H4 (cell line): ENCODE results near the gene MRAP. TPM values are rescaled to one million over a fixed set of nuclear protein-coding genes. Genes with fewer than 3 reads are reported as not detected.
"Not testable (repeated sequence)": the region's sequence is repeated elsewhere in the genome, so short reads cannot be mapped to it uniquely, and the experiment has no call there.

Experiments used
- DNase-seq: peaks from one replicate; pipeline ENCODE4 v3.0.0-alpha.2; 2015; ENCODE audit warnings: low spot score
- total RNA-seq: library from RNA; depleted of rRNA; stranded (reverse); fragments of >200 nt; shearing (Covaris generic); gene quantifications from 2 replicates; pipeline ENCODE4 v1.2.3, GENCODE V29; 2014

Gene MRAP
- total RNA-seq, 1 experiment from 2014 or later = not detected

GRCh38 chr21:32299695-32300094 lies 1.0 kb downstream of the MRAP start:
- DNase-seq = no peak

- no peak for DNase-seq
These were observed 1.5 kb downstream of the MRAP start for GRCh38 chr21:32300117-32300681.

- no peak for DNase-seq
These were observed 2.9 kb downstream of the MRAP start for GRCh38 chr21:32301596-32301995.

DNA sequence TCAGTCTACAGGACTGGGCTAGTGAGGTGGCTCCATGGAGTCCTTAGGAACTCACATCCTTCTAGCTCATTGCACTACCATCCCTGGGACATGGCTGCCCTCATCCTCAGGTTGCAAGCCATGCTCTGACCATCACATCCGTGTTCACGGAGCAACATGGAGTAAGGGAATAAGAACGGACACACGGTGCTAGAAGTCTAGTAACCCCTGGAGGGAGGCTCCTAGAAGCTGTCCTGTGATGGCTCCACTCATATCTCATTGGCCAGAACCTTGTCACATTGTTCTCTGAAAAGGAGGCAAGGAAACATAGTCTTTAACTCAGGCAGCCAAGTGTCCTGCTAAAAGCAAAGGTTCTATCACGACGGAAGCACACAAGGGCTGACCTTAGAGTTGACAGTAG lies 3.9 kb downstream of the MRAP start:
- DNase-seq = no peak

- no peak for DNase-seq
These were observed 4.7 kb downstream of the MRAP start for GRCh38 chr21:32303385-32303784.

DNA sequence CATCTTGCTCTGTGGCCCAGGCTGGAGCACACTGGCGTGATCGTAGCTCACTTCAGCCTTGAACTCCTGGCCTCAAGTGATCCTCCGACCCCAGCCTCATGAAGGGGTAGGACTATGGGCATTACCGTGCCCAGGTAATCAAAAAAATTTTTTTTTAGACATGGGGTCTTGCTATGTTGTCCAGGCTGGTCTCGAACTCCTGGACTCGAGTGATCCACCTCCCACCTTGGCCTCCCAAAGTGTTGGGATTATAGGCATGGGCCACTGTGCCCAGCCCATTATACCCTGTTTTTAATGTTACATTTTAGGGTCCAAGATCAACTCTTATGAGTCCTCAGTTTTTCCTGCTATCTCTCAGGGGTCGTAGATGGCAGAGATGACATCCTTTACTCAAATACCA lies 6.3 kb downstream of the MRAP start:
- no peak for DNase-seq

- DNase-seq = no peak
These were observed 7.5 kb downstream of the MRAP start for GRCh38 chr21:32306021-32306780.

- no peak for DNase-seq
These were observed 9.1 kb downstream of the MRAP start for GRCh38 chr21:32307706-32308105.

GRCh38 chr21:32308696-32309095 lies 10.0 kb downstream of the MRAP start:
- DNase-seq = no peak

DNA sequence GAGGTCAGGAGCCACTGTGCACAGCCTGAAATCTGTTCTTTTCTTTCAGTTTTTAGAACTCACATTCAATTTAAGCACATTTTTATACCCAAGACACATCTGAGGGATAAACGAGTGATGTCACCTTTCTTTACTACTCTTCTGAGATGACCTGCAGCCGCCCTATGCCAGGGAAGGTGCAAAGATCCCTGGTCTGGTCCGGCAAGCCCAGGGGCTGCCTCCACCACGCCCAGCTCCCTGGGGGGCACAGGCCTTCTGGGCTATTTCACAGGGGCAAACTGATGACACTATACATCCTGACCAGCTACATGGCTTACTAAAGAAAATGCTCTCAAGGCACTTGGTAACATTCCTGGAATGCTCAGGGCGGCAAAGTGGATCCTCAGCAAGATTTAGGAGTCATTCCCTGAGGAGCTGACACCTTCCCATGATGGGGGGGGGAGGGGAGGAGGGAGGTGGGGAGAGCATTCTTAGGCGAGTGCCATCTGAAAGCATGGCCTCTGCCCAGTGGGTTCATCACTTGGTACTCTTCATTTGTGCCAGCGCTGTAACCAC lies 11.3 kb downstream of the MRAP start:
- DNase-seq = no peak

- not testable (repeated sequence) for DNase-seq
These were observed 12.3 kb downstream of the MRAP start for GRCh38 chr21:32310976-32311375.

DNA sequence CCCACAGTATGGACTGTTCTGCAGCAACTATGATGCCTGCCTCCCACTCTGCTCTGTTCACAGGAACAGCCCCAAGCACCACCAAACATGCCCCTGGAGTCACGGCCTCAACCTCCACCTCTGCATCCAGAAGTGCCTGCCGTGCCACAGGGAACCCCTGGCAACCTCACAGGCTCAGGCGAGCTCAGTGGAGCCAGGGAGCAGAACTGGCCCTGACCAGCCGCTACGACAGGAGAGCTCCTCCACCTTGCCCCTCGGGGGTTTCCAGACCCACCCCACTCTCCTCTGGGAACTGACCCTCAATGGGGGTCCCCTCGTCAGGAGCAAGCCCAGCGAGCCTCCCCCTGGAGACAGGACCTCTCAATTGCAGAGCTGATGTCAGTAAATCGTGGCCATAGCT lies 13.0 kb downstream of the MRAP start:
- no peak for DNase-seq

DNA sequence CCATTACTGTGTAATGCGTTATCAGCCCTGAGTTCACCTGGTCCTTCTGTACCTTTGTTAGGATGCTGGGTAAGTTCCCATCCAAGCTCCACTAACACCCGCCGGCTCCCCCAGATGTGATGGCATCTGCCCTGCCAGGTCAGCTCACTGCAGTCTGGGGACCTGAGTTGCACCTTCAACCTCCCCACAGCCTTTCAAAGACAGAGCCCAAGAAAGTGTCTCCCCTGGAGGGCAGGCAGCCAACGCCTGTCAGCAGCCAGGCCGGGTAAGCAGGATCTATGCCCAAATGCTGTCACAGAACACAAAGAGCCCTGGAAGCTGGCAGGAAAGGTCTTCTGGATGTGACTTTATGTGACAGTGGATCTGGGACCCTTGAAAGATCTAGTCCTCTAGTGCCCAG lies 13.7 kb downstream of the MRAP start:
- no peak for DNase-seq

DNA sequence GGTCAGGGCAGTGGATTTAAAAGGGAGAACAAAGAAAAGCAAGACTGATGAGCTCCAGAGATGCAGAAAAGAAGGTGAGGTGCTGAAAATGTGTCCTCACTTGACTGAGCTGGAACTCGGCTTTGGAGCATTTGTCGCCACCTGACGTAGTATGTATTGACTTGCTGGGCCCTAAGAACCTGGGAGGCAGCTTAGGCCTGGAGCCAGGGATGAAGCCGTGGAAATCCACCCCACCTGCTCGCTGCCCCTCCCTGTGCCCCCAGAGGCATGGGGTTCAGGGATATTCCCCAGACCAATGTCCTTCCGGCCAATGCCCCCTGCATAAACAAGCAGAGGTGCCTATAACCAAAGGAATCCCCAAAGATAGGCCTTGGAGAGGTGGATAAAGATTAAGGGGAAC lies 14.3 kb downstream of the MRAP start:
- DNase-seq = no peak

DNA sequence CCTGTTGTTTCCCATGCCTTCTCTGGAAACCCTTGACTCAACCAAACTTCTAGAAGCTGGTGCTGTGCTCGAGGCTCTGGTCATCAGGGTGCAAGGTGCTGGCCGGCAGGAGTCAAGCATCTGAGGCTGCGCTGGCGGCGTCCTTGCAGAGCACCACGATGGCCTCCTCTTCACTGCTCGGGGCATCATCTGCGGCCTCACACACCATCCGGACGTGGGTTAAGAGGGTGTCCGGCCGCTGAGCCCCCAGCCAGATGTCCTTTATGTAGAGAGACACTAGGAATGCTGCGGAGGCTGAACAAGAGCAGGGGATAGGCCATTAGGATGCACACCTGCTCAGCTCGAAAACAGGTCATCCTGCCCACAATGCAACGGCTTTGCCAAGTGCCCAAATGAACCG lies 16.2 kb downstream of the MRAP start:
- no peak for DNase-seq

DNA sequence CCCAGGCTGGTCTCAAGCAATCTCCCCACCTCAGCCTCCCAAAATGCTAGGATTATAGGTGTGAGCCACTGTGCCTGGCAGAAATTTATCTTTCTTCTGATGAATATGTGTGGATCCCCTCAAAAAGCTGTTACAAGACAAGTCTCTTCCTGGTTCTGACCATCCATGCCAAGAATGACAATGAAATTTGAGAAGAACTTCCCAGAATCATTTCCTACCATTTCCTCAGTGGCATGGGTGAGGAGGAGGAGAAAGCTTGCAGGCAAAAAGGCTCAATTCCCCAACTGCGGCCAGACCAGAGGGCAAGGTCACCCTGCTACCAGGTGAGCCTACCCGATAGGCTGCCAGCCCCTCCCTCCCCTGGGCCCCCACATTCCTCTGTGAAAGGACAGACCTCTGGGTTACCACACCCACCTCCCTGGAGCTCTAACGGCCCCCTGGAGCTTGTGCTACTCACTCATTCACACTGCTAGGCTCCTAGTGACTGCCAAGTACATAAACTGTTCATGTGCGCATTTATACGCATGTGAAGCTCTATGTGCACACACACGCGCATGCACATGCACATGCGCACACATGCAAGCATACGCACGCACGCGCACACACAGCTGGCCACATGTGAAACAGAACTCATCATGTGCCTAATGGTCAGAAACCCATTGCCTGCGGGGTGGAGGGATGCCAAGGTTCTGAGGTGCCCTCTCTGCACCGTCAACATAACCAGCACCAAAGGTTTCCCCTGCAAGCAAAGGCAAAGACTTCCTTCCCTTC lies 17.0 kb downstream of the MRAP start:
- no peak for DNase-seq

DNA sequence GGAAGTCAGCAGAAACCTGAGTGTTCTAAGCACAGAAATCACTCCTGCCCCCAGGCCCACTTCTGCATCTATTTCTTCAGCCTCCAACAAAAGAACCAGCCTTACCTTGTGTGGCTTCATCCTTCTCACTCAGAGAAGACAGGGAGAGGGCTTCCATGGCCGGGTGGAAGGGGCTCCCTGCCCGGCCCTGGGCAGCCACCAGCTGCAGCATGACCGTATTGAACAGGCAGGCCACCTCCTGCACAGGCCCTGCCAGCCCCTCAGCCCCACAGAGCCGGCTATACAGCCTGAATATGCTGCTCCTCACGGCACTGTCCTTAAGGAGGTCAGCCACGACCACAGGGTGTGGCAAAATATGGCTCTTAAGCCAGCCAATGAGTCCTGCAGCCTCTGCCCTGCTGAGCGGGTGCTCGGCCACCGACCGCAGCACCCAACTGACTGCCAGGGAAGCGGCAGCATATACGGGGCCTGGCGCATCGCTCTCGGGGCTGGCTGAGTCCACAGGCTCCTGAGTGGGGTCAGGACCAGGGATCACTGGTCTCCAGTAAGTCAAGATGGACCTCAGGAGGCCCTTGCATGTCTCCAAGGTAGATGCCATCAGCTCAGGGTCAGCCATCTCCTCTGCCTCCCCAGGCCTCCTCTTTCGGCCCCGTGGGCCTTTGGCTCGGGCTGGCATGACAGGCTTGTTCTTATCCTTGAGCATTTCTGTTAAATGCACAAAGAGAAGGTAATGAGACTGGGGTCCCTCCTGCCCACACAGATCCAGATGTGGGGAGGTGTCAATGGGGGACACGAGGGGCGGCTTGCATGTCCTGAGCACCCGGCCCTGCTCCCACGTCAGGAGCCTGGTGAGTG lies 17.9 kb downstream of the MRAP start:
- DNase-seq = no peak

GRCh38 chr21:32317726-32318125 lies 19.1 kb downstream of the MRAP start:
- no peak for DNase-seq

DNA sequence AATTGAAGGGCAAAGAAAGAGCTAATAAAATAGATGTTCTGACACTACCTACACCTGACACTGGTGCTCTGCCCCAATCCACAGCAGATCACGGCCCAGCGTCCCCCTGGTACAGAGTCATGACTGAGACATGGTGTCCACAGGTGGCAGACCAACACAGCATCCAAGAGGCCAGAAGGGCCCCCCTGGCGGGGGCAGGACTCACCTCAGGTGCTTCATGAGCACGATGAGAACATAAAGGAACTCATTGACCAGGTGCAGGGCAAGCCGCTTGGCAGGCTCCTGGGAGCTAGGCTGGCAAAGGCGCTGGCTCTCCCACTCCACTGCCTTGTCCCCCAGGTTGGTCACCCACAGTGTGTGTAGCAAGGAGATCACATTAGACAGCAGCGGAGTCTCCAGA lies 20.4 kb downstream of the MRAP start:
- DNase-seq = no peak

GRCh38 chr21:32320059-32320458 lies 21.4 kb downstream of the MRAP start:
- no peak for DNase-seq

DNA sequence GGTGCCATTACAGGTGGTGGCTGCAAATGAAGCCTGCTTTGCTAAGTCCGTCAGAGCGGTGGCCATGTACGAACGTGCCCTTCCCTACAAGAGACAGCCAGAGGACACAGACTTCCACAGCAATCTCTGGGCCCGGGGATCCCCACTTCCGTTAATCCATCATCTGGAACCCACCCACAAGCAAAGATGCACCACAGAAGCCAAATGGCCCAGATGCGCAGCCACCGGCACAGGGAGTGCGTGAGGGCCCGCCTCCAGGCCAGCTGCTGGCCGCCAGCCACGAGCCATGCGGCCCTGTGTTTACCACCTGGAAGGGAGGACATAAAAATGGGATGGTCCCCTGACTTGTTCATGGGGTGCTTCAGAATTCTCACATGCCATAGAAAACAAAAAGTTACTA lies 22.1 kb downstream of the MRAP start:
- DNase-seq = no peak

DNA sequence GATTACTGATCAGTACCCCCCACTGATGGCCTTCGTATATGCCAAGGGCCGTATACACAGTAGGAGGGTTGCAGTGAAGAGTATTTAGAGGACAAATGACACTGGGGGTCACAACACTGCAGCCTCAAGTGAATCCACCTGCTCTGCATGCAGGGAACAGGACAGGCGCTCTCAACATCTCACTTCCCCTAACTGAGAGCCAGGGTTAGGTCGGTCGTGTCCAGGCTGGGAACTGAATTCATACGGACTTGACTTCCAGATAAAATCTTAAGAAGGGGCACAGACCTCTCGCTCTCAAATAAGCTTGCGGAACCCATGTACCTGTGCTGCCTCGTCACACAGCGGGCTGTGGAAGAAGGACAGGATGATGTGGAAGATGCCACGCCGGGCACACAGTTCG lies 22.8 kb downstream of the MRAP start:
- no peak for DNase-seq
